ENCODE data around the gene FPR1. TPM values are rescaled to one million over a fixed set of nuclear protein-coding genes. Genes with fewer than 3 reads are reported as not detected.

FPR1 gene
- total and polyA plus RNA-seq, 2 of the 4 experiments (the other 2 are of a cell fraction), result not detected

DNA sequence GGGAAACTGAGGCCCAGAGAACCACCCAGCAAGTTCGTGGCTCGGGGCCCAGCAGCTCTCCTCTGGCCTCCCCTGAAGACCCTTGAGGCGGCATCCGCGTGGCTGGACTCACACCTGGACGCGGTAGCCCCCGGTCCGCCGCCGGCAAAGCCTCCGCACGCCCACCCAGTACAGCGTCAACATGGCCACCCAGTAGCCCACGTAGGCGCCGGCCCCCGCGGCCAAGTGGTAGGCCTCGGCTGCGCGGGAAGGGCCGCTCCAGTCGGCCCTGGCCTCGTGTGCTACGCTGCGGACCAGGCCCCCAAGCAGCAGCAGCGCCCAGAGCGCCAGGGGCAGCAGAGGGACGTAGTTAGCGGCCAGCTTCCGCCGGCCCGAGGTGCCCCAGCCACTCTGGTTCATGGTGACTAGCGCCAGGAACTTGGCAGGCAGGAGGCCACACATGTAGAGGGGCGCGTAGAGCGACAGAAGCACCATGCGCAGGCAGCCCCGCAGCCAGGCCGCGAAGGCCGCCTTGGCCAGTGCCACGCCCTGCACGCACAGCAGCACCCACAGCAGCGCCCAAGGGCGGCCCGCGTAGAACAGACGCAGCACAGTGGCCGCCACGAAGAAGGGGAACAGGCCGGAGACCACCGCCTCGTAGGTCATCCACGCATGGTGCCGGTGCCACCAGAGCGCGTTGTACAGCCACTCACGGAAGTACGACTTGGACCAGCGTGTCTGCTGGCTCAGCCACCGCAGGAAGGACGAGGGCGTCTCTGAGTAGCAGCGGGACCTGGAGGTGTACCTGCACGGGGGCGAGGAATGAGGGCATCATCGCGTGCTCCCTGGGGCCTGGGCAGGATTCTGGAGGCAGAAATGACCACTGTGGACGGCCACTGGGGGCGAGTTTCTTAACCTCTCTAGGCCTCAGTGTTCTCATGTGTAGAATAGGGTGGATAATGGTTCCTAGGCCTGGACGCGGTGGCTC, 38.1 kb downstream of the FPR1 start (continued):
- no peak for TF ChIP-seq MAZ (IDR thresholded peaks at IDR 0.05; ENCODE audit: borderline replicate concordance, low read depth, low read length)
- TF ChIP-seq FOS (IDR thresholded peaks at IDR 0.05; ENCODE audit: low read depth, low read length), result no peak

DNA sequence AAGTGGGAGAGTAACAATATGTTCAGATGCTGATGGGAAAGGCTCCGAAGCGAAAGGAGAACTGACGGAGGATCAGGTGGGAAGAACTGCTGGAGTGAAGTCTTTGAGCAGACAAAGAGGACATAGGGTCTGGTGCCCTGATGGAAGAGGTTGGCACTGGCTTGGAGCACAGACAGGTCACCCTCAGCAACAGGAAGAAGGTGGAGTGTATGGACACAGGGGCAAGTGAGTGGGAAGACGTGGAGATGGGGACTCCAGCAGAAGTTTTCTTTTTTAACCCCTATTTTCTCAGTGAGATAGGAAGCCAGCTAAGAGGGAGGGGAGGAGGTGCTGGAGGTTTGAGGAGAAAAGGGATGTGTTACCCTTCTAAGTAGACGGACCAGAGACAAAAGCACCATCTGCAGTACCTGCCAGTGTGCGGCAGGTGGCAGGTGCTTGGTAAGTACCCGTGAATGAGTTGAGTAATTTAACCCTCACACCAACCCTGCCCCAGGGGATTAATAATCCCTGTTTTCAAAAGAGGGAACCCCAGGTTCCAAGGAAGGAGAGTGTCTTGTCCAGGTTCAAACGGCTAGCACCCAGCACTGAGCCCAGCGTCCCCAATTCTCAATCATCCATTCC, 39.1 kb downstream of the FPR1 start:
- intact Hi-C loops (cut with micrococcal nuclease) (no loop called here), dilution Hi-C loops (cut with HindIII; ENCODE audit: low sequenced_read_pairs, unreplicated experiment) (no loop called here), in situ Hi-C loops (cut with MboI; ENCODE audit: low sequenced_read_pairs) (no loop called here)
- no CpG with 5 or more reads among the region's 9 CpGs for WGBS, 2 experiments (ENCODE audit: extremely low coverage in 2 of 2, insufficient read length in 1 of 2)
- H2BK120ac ChIP-seq (ENCODE audit: low read depth, low read length), result no peak overlapping the region
- 0 out of 2 replicates have a peak, but pooled peaks cover 4% of the 10 kb centered on the region for H3K9me1 ChIP-seq (ENCODE audit: insufficient read depth, low read length)
- peaks cover 4% of the 10 kb centered on the region; the same call in 1 of the 2 replicates for H3K36me3 ChIP-seq (ENCODE audit: control insufficient read depth, insufficient read depth, low read length)
- no peak overlapping the region for H2BK5ac ChIP-seq (ENCODE audit: low read depth, low read length, poor library complexity, severe bottlenecking)
- no peak overlapping the region for H2AK5ac ChIP-seq (ENCODE audit: low read depth, low read length)
- H3K27ac ChIP-seq (ENCODE audit: insufficient read depth, low read length), result no peak overlapping the region
- ChIA-PET CTCF (no interaction called here), POLR2A (ENCODE audit: unreplicated experiment) (no interaction called here)
- H3K4me1 ChIP-seq (ENCODE audit: control insufficient read depth, insufficient read depth, low read length), result no peaks in the 10 kb centered on the region
- H3K9ac ChIP-seq (ENCODE audit: low read depth, low read length), result no peak overlapping the region
- no peak overlapping the region for H2BK15ac ChIP-seq (ENCODE audit: low read depth, low read length)
- H2AFZ ChIP-seq (replicated peaks; ENCODE audit: low read length, poor library complexity), result no peak overlapping the region
- H2BK20ac ChIP-seq (ENCODE audit: low read depth, low read length), result no peak overlapping the region
- H4K91ac ChIP-seq (ENCODE audit: insufficient read depth, low read depth, low read length), result no peak overlapping the region
- H3K4me3 ChIP-seq (ENCODE audit: insufficient read depth, low read depth, low read length), result no peak overlapping the region
- H3K18ac ChIP-seq (ENCODE audit: low read depth, low read length), result no peak overlapping the region
- H4K5ac ChIP-seq (ENCODE audit: low read depth, low read length), result no peak overlapping the region
- no peak overlapping the region for H3K14ac ChIP-seq (replicated peaks; ENCODE audit: low read depth, low read length)
- no peak overlapping the region for H3K23ac ChIP-seq (ENCODE audit: low read depth, low read length)
- DNase-seq, result peak; percentile 35
- BruUV-seq (replicated peaks), result no TSS peak
- H3K27me3 ChIP-seq (ENCODE audit: control insufficient read depth, insufficient read depth, low read length), result peaks cover 6% of the 10 kb centered on the region
- no peak overlapping the region for H3K4me2 ChIP-seq (ENCODE audit: low read depth, low read length)
- H4K8ac ChIP-seq (ENCODE audit: low read depth in 2 of 2, low read length in 2 of 2), result no peak overlapping the region
- H3K56ac ChIP-seq (ENCODE audit: extremely low read depth, insufficient read depth, low read length), result no peak overlapping the region
- TF ChIP-seq RAD21 (IDR thresholded peaks at IDR 0.05; ENCODE audit: low read length) (peak; percentile 13; the same call in 1 of the 2 replicates), SMC3 (IDR thresholded peaks at IDR 0.05; ENCODE audit: low read depth, low read length) (peak; percentile 21; the same call in 1 of the 2 replicates), RFX5 (IDR thresholded peaks at IDR 0.05; ENCODE audit: low read depth, low read length) (no peak)
- TF ChIP-seq, protein P1, sequence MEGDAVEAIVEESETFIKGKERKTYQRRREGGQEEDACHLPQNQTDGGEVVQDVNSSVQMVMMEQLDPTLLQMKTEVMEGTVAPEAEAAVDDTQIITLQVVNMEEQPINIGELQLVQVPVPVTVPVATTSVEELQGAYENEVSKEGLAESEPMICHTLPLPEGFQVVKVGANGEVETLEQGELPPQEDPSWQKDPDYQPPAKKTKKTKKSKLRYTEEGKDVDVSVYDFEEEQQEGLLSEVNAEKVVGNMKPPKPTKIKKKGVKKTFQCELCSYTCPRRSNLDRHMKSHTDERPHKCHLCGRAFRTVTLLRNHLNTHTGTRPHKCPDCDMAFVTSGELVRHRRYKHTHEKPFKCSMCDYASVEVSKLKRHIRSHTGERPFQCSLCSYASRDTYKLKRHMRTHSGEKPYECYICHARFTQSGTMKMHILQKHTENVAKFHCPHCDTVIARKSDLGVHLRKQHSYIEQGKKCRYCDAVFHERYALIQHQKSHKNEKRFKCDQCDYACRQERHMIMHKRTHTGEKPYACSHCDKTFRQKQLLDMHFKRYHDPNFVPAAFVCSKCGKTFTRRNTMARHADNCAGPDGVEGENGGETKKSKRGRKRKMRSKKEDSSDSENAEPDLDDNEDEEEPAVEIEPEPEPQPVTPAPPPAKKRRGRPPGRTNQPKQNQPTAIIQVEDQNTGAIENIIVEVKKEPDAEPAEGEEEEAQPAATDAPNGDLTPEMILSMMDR (conservative IDR thresholded peaks at IDR 0.05; ENCODE audit: low read depth, low read length), result peak; percentile 30; the same call in 1 of the 2 replicates
- H2AK9ac ChIP-seq (replicated peaks; ENCODE audit: low read depth, low read length, poor library complexity), result no peak overlapping the region
- peaks cover 2% of the 10 kb centered on the region; the same call in 1 of the 2 replicates for H3K9me3 ChIP-seq (ENCODE audit: control insufficient read depth, insufficient read depth, low read length)
- H3K79me1 ChIP-seq (ENCODE audit: low read depth in 1 of 2, low read length in 2 of 2), result no peaks in the 10 kb centered on the region
- H3K4ac ChIP-seq (ENCODE audit: low read depth, low read length), result no peak overlapping the region
- peaks cover 4% of the 10 kb centered on the region; the same call in 1 of the 2 replicates for H4K20me1 ChIP-seq (ENCODE audit: insufficient read depth, low read length)
- peak; percentile 28; the same call in 1 of the 2 replicates for ATAC-seq (ENCODE audit: low read depth)
